GM12878 (cell line): ENCODE data around the gene PNMA1. TPM values are rescaled to one million over a fixed set of nuclear protein-coding genes. Genes with fewer than 3 reads are reported as not detected.

Experiments
- ATAC-seq: fragments of 200-7000 bp; cut with Tn5 transposase; 3 replicates; pipeline ENCODE4 v1.9.1; 2020; ENCODE audit warnings: mild to moderate bottlenecking, moderate library complexity
- BruUV-seq: library from RNA; stranded (reverse); fragments of 400-500 nt; replicated peaks from 2 replicates; lab custom pipeline; 2021; lab: Mats Ljungman, UMichigan
- CTCF ChIA-PET: fragments of 300-600 bp; sonication (Branson Sonifier 250); formaldehyde crosslinking; extraction: SDS; loops from one replicate; lab custom pipeline; 2021; ENCODE audit warnings: inconsistent platforms; lab: Yijun Ruan, JAX
- POLR2A ChIA-PET: fragments of 350-600 bp; formaldehyde crosslinking; extraction: SDS; loops from one replicate; lab custom pipeline; 2021; ENCODE audit warnings: inconsistent platforms; lab: Charles Lee
- RAD21 ChIA-PET: fragments of 300-600 bp; sonication (Branson Sonifier 250); formaldehyde crosslinking; loops from one replicate; lab custom pipeline; 2023; ENCODE audit warnings: antibody characterized with exemption; ENCODE audit not compliant: unreplicated experiment; lab: Charles Lee
- SMC1A ChIA-PET: fragments of 300-600 bp; sonication (Branson Sonifier 250); formaldehyde crosslinking; loops from one replicate; lab custom pipeline; 2023; ENCODE audit not compliant: unreplicated experiment, uncharacterized antibody; lab: Charles Lee
- DNase-seq: peaks from one replicate; pipeline ENCODE4 v3.0.0-alpha.2; 2011; ENCODE audit warnings: low read depth, low spot score
- FAIRE-seq: peaks from 3 replicates; lab custom pipeline; 2011; peaks lifted over from hg19 to GRCh38; lab: Jason Lieb, UNC
- H2AFZ ChIP-seq: 2 replicates; pipeline ENCODE4 v1.6.0; 2011; ENCODE audit warnings: low read depth, low read length, control low read depth; ENCODE audit not compliant: control insufficient read depth
- H3K27ac ChIP-seq: 2 replicates; pipeline ENCODE4 v1.5.1; 2011; ENCODE audit warnings: control low read depth; ENCODE audit not compliant: control insufficient read depth, insufficient read depth
- H3K27me3 ChIP-seq, 2 experiments: replicated peaks in 1 of 2; 2 replicates each; pipeline versions ENCODE4 v1.6.0 to v1.6.1; 2011; ENCODE audit warnings: low read length in 1 of 2; ENCODE audit not compliant: control insufficient read depth in 2 of 2, insufficient read depth in 2 of 2
- H3K36me3 ChIP-seq, 2 experiments: 2 replicates each; pipeline ENCODE4 v1.5.1; 2011; ENCODE audit warnings: low read length in 1 of 2; ENCODE audit not compliant: control insufficient read depth in 2 of 2, insufficient read depth in 2 of 2
- H3K4me1 ChIP-seq: 2 replicates; pipeline ENCODE4 v1.6.1; 2011; ENCODE audit warnings: mild to moderate bottlenecking, low read length, moderate library complexity, mixed read lengths; ENCODE audit not compliant: control insufficient read depth, insufficient read depth
- H3K4me2 ChIP-seq: 2 replicates; pipeline ENCODE4 v1.6.0; 2011; ENCODE audit warnings: control low read depth; ENCODE audit not compliant: control insufficient read depth, insufficient read depth
- H3K4me3 ChIP-seq: fragments of 200-600 bp; sonication (generic); 2 replicates; pipeline ENCODE4 v1.5.1; 2016
- H3K79me2 ChIP-seq: 2 replicates; pipeline ENCODE4 v1.6.0; 2011; ENCODE audit warnings: low read length; ENCODE audit not compliant: control insufficient read depth, insufficient read depth
- H3K9ac ChIP-seq: 2 replicates; pipeline ENCODE4 v1.8.0; 2011; ENCODE audit warnings: low read length, control low read depth, mixed read lengths; ENCODE audit not compliant: control insufficient read depth, insufficient read depth
- H3K9me3 ChIP-seq: replicated peaks from 3 replicates; pipeline ENCODE4 v1.5.1; 2011; ENCODE audit warnings: mild to moderate bottlenecking, low read length; ENCODE audit not compliant: control insufficient read depth, insufficient read depth
- H4K20me1 ChIP-seq: 2 replicates; pipeline ENCODE4 v1.6.0; 2011; ENCODE audit not compliant: control insufficient read depth, insufficient read depth
- POU2F2 ChIP-seq: IDR thresholded peaks from 3 replicates; pipeline ENCODE4 v1.6.1; 2011; ENCODE audit warnings: low read depth, mild to moderate bottlenecking, low read length, borderline replicate concordance
- WGBS: methylation state at CpG from one replicate; pipeline ENCODE4 v1.1.6; 2016; ENCODE audit warnings: low lambda C conversion rate; ENCODE audit not compliant: insufficient replicate concordance, insufficient coverage; ENCODE audit errors: missing lambda C conversion rate; 5-methylcytosine and 5-hydroxymethylcytosine counted together
- in situ Hi-C: fragments of 300-500 bp; cut with MboI; formaldehyde crosslinking; loops from 9 replicates; pipeline ENCODE4 v1.14.3; 2018; ENCODE audit warnings: mixed read lengths
- intact Hi-C: fragments of 100-400 bp; cut with micrococcal nuclease; formaldehyde crosslinking; loops from one replicate; pipeline ENCODE4 v1.14.2; 2022; ENCODE audit not compliant: unreplicated experiment
- polyA plus RNA-seq, 11 experiments: library from polyadenylated mRNA; depleted of rRNA in 4 of 11; unstranded in 6 of 11; stranded (reverse) in 5 of 11; fragments of >200 nt; fragmentation: Nextera tagmentation in 4 of 11; fragmentation: Illumina TruSeq in 1 of 11; extraction: Ambion mirVana in 4 of 11; extraction: Trizol in 1 of 11; gene quantifications; 1 replicate in 1 of 11; 2 replicates in 10 of 11; pipeline versions ENCODE4 v1.2.1 to v1.2.3, GENCODE V29; 2011 to 2016; ENCODE audit warnings: inconsistent platforms in 2 of 11, missing spikeins in 2 of 11, low read depth in 1 of 11
- total RNA-seq, 4 experiments: library from RNA; depleted of rRNA in 3 of 4; stranded (reverse); fragments of >200 nt in 3 of 4; fragmentation: Illumina TruSeq in 1 of 4; extraction: Trizol in 1 of 4; gene quantifications; 2 replicates each; pipeline versions ENCODE4 v1.2.1 to v1.2.3, GENCODE V29; 2013 to 2021
- TF ChIP-seq, protein P1 (sequence below): fragments of 450-650 bp; IDR thresholded peaks from 2 replicates; pipeline ENCODE4 v1.6.1; 2016; ENCODE audit warnings: mild to moderate bottlenecking
- TF ChIP-seq, protein P2 (sequence below), 3 experiments: IDR thresholded peaks in 2 of 3; conservative IDR thresholded peaks in 1 of 3; 2 replicates each; pipeline ENCODE4 v1.5.1; 2011; ENCODE audit warnings: low read depth in 3 of 3, low read length in 3 of 3, mild to moderate bottlenecking in 3 of 3, control low read depth in 2 of 3, moderate library complexity in 2 of 3, inconsistent platforms in 1 of 3, mixed read lengths in 1 of 3; ENCODE audit not compliant: control insufficient read depth in 2 of 3, insufficient read depth in 1 of 3; ENCODE audit errors: extremely low read depth in 1 of 3

PNMA1 gene
- total and polyA plus RNA-seq, 10 of the 15 experiments (the other 5 are each of a cell fraction or from before 2014, with no cell fraction given), result 1.8 to 39.3 (median 11.1) TPM

DNA sequence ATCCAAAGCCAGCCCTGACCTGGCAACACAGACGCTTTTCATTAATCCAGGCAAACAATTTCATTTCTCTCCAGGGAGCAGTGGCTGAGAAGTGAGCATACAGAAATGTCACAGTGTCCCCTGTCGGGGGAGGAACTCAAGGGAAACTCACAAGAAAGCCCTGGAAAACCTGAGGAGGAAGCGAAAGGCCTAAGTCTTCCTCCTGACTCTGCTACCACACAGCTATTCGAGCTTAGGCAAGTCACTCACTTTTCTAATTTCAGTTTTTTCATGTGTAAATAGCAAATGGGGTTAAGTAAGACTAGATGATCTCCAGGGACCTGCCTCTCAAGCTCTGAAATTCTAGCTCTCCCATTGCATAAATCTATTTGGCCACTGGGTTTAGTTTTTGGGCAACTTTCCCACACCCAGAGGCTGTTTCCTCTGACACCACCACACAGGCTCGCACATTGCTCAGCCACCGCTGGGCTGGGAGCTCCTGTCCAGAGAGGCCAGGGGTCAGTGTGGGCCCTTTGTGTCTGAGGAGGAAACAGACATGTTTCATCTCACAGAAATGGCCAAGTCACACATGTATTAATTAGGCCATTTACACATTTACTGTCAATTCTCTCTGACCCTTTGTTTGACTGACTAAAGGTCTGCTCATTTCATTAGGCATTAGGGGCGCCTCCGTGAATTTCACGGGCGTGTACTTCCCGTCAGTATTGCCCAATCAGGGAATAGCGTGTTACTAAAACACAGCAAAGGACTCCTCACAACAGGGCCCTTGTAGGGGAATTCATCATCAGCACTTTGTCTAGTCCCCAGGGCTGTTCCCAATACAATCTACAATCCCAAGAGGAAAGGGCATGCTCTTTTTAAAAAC, 9.8 kb upstream of the PNMA1 start:
- in situ Hi-C loops, result no loop called here
- ChIA-PET SMC1A (interaction anchor here (0.6 to 1.8 kb wide), 9 partner anchors 8 to 405 kb away, joined by 3 to 8 read pairs (median 3); no protein-coding TSS in a partner anchor), CTCF (interaction anchor here (0.6 to 1.9 kb wide), 5 partner anchors 11 to 102 kb away, joined by 3 to 8 read pairs (median 4); no protein-coding TSS in a partner anchor), POLR2A (interaction anchor here (0.6 to 1.4 kb wide), 2 partner anchors 26 to 316 kb away, joined by 3 read pairs; no protein-coding TSS in a partner anchor), RAD21 (interaction anchor here (0.7 to 2.0 kb wide), 5 partner anchors 9 to 103 kb away, joined by 3 to 4 read pairs (median 3); no protein-coding TSS in a partner anchor)
- Histone ChIP-seq H3K36me3 (peaks cover 64 to 88% of the 10 kb centered on the region in 2 experiments), H3K4me3 (no peak overlapping the region), H4K20me1 (peaks cover 6% of the 10 kb centered on the region), H2AFZ (no peak overlapping the region), H3K4me1 (no peaks in the 10 kb centered on the region), H3K27ac (no peak overlapping the region), H3K79me2 (peaks cover 5% of the 10 kb centered on the region), H3K4me2 (no peak overlapping the region), H3K9ac (no peak overlapping the region; the same call in 1 of the 2 replicates), H3K9me3 (no peaks in the 10 kb centered on the region), H3K27me3 (no peaks in the 10 kb centered on the region)
- TF ChIP-seq, protein P1, sequence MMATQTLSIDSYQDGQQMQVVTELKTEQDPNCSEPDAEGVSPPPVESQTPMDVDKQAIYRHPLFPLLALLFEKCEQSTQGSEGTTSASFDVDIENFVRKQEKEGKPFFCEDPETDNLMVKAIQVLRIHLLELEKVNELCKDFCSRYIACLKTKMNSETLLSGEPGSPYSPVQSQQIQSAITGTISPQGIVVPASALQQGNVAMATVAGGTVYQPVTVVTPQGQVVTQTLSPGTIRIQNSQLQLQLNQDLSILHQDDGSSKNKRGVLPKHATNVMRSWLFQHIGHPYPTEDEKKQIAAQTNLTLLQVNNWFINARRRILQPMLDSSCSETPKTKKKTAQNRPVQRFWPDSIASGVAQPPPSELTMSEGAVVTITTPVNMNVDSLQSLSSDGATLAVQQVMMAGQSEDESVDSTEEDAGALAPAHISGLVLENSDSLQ, result peak; percentile 71
- no peak for TF ChIP-seq POU2F2
- TF ChIP-seq, protein P2, sequence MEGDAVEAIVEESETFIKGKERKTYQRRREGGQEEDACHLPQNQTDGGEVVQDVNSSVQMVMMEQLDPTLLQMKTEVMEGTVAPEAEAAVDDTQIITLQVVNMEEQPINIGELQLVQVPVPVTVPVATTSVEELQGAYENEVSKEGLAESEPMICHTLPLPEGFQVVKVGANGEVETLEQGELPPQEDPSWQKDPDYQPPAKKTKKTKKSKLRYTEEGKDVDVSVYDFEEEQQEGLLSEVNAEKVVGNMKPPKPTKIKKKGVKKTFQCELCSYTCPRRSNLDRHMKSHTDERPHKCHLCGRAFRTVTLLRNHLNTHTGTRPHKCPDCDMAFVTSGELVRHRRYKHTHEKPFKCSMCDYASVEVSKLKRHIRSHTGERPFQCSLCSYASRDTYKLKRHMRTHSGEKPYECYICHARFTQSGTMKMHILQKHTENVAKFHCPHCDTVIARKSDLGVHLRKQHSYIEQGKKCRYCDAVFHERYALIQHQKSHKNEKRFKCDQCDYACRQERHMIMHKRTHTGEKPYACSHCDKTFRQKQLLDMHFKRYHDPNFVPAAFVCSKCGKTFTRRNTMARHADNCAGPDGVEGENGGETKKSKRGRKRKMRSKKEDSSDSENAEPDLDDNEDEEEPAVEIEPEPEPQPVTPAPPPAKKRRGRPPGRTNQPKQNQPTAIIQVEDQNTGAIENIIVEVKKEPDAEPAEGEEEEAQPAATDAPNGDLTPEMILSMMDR (IDR thresholded peaks at IDR 0.05 in 2 of 3, conservative IDR thresholded peaks at IDR 0.05 in 1 of 3; ENCODE audit: control insufficient read depth in 2 of 3, extremely low read depth in 1 of 3, insufficient read depth in 1 of 3, low read depth in 3 of 3, low read length in 3 of 3), result peak in 1 of 3 experiments; percentile 36; a peak in 2 of 6 replicates
- FAIRE-seq (no peak), DNase-seq (no peak), ATAC-seq (no peak)
- WGBS, result 66% methylated on average over 12 of the region's 12 CpGs
- intact Hi-C loops, result no loop called here
- no TSS peak for BruUV-seq
